Loucy (cell line): ENCODE measurements around the gene PIK3R1.
A peak's percentile ranks its signal among the peaks of the same experiment; 100 is the strongest.

Experiments
- H2AFZ ChIP-seq: fragments of 200-600 bp; sonication (generic); 2 replicates; pipeline ENCODE4 v1.6.0; 2016; ENCODE audit warnings: antibody characterized with exemption, mild to moderate bottlenecking, low read length, moderate library complexity
- H3F3A ChIP-seq: fragments of 200-600 bp; 2 replicates; pipeline ENCODE4 v1.6.0; 2016; ENCODE audit warnings: antibody characterized with exemption, low read depth, mild to moderate bottlenecking
- H3K27me3 ChIP-seq: fragments of 200-600 bp; sonication (generic); 2 replicates; pipeline ENCODE4 v1.6.1; 2014; ENCODE audit warnings: low read length, mild to moderate bottlenecking; ENCODE audit not compliant: insufficient read depth, poor library complexity, severe bottlenecking
- H3K36me3 ChIP-seq: fragments of 200-600 bp; sonication (generic); 2 replicates; pipeline ENCODE4 v1.6.1; 2016; ENCODE audit warnings: low read length; ENCODE audit not compliant: insufficient read depth
- H3K4me1 ChIP-seq: fragments of 200-600 bp; sonication (generic); 2 replicates; pipeline ENCODE4 v1.5.1; 2014; ENCODE audit warnings: low read length, mild to moderate bottlenecking; ENCODE audit not compliant: insufficient read depth, poor library complexity, severe bottlenecking
- H3K4me2 ChIP-seq: fragments of 200-600 bp; sonication (generic); 2 replicates; pipeline ENCODE4 v1.6.0; 2014; ENCODE audit warnings: antibody characterized with exemption, low read length, low read depth, mild to moderate bottlenecking; ENCODE audit not compliant: poor library complexity, severe bottlenecking
- H3K4me3 ChIP-seq: fragments of 200-600 bp; sonication (generic); 2 replicates; pipeline ENCODE4 v1.5.1; 2014; ENCODE audit warnings: low read length, mild to moderate bottlenecking, mixed read lengths; ENCODE audit not compliant: poor library complexity, severe bottlenecking
- H3K79me2 ChIP-seq: fragments of 200-600 bp; sonication (generic); 2 replicates; pipeline ENCODE4 v1.6.1; 2014; ENCODE audit warnings: low read length; ENCODE audit not compliant: insufficient read depth
- H3K9ac ChIP-seq: fragments of 200-600 bp; sonication (generic); 2 replicates; pipeline ENCODE4 v1.6.0; 2014; ENCODE audit warnings: mild to moderate bottlenecking, low read depth, low read length, moderate library complexity; ENCODE audit not compliant: poor library complexity, severe bottlenecking
- H3K9me2 ChIP-seq: fragments of 200-600 bp; sonication (generic); replicated peaks from 2 replicates; pipeline ENCODE4 v1.6.1; 2016; ENCODE audit warnings: low read depth, low read length, mixed read lengths
- H3K9me3 ChIP-seq: fragments of 200-600 bp; sonication (generic); 2 replicates; pipeline ENCODE4 v1.6.1; 2014; ENCODE audit warnings: mild to moderate bottlenecking, antibody characterized with exemption, low read length, low read depth; ENCODE audit not compliant: insufficient read depth
- H4K20me1 ChIP-seq: fragments of 200-600 bp; sonication (generic); 2 replicates; pipeline ENCODE4 v1.6.0; 2014; ENCODE audit warnings: antibody characterized with exemption, low read length, mild to moderate bottlenecking; ENCODE audit not compliant: insufficient read depth, poor library complexity, severe bottlenecking
- CTCF ChIP-seq: fragments of 200-600 bp; sonication (generic); conservative IDR thresholded peaks from 2 replicates; pipeline ENCODE4 v1.5.1; 2014; ENCODE audit warnings: mild to moderate bottlenecking, antibody characterized with exemption, low read length
- EZH2phosphoT487 ChIP-seq: fragments of 200-600 bp; IDR thresholded peaks from 2 replicates; pipeline ENCODE4 v1.6.1; 2018; ENCODE audit warnings: antibody characterized with exemption, mild to moderate bottlenecking, moderate library complexity, borderline replicate concordance

Gene PIK3R1

GRCh38 chr5:68219161-68219816 lies 3.7 kb downstream of the PIK3R1 start:
- Histone ChIP-seq H3K4me3 (peak overlapping the region; percentile 81), H3F3A (0 out of 2 replicates have a peak, but pooled peaks cover 5% of the 10 kb centered on the region), H3K9me3 (no peaks in the 10 kb centered on the region), H3K27me3 (no peaks in the 10 kb centered on the region), H4K20me1 (peaks cover 82% of the 10 kb centered on the region), H3K36me3 (no peaks in the 10 kb centered on the region; the same call in 1 of the 2 replicates), H2AFZ (no peak overlapping the region), H3K9me2 (no peaks in the 10 kb centered on the region), H3K4me2 (peak overlapping the region; percentile 98), H3K79me2 (peaks cover 87% of the 10 kb centered on the region), H3K9ac (peak overlapping the region; percentile 91), H3K4me1 (peaks cover 73% of the 10 kb centered on the region)
- no peak for TF ChIP-seq EZH2phosphoT487
- no peak for TF ChIP-seq CTCF

- no peak for TF ChIP-seq CTCF
- no peak for TF ChIP-seq EZH2phosphoT487
- Histone ChIP-seq H3K9me3 (no peaks in the 10 kb centered on the region), H3K9me2 (no peaks in the 10 kb centered on the region), H4K20me1 (peaks cover 92% of the 10 kb centered on the region), H3K4me3 (peak overlapping the region; percentile 81), H3F3A (0 out of 2 replicates have a peak, but pooled peaks cover 5% of the 10 kb centered on the region), H2AFZ (no peak overlapping the region), H3K36me3 (peaks cover under 1% of the 10 kb centered on the region), H3K4me2 (peak overlapping the region; percentile 98), H3K9ac (peak overlapping the region; percentile 91), H3K27me3 (no peaks in the 10 kb centered on the region), H3K79me2 (peaks cover 94% of the 10 kb centered on the region), H3K4me1 (peaks cover 80% of the 10 kb centered on the region)
Measured at GRCh38 chr5:68220260-68220659, 4.7 kb downstream of the PIK3R1 start.

GRCh38 chr5:68220914-68221313 lies 5.4 kb downstream of the PIK3R1 start:
- 0 out of 2 replicates have a peak, but pooled peaks cover 2% of the 10 kb centered on the region for H3F3A ChIP-seq
- peak overlapping the region; percentile 81 for H3K4me3 ChIP-seq
- no peak for TF ChIP-seq EZH2phosphoT487
- no peak for TF ChIP-seq CTCF
- H3K4me1 ChIP-seq, result peaks cover 86% of the 10 kb centered on the region
- no peaks in the 10 kb centered on the region for H3K9me2 ChIP-seq
- H3K9ac ChIP-seq, result no peak overlapping the region
- H3K79me2 ChIP-seq, result peaks cover 100% of the 10 kb centered on the region
- no peak overlapping the region for H2AFZ ChIP-seq
- H3K9me3 ChIP-seq, result no peaks in the 10 kb centered on the region
- H3K27me3 ChIP-seq, result no peaks in the 10 kb centered on the region
- H4K20me1 ChIP-seq, result peaks cover 97% of the 10 kb centered on the region
- peaks cover 6% of the 10 kb centered on the region for H3K36me3 ChIP-seq
- peak overlapping the region; percentile 98 for H3K4me2 ChIP-seq
